Measurements from ENCODE around the gene LAMP1.
A peak's percentile ranks its signal among the peaks of the same experiment; 100 is the strongest.
"Not testable (repeated sequence)": the region's sequence is repeated elsewhere in the genome, so short reads cannot be mapped to it uniquely, and the experiment has no call there.

Gene LAMP1

DNA sequence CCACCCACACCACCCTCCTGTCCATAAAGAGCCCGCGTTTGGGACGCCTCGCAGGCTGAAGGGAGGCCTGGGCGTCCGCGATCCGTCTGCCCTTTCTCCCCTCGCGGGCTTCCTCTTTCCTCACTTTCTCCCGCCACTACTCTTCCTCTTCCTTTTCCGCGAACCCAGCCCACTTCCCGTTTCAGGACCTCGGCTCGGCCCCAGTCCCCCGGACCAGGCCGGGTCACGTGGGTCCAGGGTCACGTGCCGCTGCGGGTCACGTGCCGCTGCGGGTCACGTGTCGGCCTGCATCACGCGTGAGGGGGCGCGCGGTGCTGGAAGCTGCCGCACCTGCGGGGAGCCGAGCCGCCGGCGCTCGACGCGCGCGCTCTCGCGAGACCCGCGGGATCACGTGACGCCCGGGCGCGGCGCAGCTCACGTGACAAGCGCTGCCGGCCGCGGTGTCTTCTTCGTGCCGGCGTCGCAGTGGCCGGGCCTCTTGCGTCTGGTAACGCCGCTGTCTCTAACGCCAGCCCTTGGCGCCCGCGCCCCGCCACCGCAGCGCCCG is at the start of gene LAMP1:
Gene LAMP1 (plus strand): TSS at position 417 of the 547 bp plus-strand sequence. CDS start 196 bp downstream, outside the sequence.
- peak; percentile 98 for DNase-seq (ENCODE audit: low read depth in 2 of 2)

- DNase-seq (ENCODE audit: low read depth in 2 of 2): no peak
Observed at GRCh38 chr13:113252516-113253095, 44.4 kb upstream of the LAMP1 start.

DNA sequence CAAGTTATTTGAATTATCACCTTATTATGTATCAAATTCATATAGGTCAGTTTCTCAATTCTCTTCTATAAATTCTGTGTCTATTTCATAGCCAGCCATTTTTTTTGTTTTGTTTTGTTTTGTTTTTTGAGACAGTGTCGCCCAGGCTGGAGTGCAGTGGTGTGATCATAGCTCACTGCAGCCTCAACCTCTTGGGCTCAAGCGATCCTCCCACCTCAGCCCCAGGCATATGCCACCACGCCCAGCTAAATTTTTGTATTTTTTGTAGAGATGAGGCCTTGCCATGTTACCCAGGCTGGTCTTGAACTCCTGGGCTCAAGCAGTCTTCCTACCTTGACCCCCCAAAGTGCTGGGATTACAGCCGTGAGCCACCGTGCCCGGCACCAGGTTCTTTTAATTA is 39.1 kb upstream of the LAMP1 start:
- not testable (repeated sequence) for DNase-seq (ENCODE audit: low read depth in 2 of 2)

DNA sequence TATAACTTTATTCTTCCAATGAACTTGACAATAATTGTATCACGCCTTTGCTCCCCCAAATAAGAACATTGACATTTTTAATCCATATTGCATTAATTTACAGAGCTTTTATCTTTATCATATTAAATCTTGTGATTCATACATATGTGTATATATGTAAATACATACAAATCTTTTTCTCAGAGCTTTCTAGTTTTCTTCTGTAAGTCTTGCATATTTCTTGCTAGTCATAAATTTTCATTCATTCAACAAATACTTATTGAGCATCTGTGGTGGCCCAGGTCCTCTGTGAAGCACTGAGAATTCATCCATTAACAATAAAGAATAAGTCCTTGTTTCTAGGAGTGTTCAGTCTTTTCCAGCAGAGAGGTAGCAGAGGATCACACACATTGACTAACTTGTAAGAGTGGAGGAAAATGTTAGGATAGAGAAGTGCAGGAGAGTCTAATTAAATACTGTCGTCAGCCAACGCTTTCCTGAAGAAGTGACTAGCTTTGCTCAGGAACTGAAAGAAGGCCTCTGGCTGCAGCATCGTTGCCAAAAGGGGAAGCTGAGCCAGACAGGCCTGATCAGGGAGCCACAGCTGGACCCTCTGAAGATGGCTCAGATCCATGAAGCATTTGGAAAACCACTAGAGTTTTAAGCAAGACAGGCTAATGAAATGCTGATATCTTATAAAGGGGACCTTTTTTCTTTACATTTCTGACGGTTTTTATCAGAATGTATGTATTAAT is 38.6 kb upstream of the LAMP1 start:
- no peak for DNase-seq (ENCODE audit: low read depth in 2 of 2)

- DNase-seq (ENCODE audit: low read depth in 2 of 2): no peak
Observed at GRCh38 chr13:113260996-113261395, 36.0 kb upstream of the LAMP1 start.

DNA sequence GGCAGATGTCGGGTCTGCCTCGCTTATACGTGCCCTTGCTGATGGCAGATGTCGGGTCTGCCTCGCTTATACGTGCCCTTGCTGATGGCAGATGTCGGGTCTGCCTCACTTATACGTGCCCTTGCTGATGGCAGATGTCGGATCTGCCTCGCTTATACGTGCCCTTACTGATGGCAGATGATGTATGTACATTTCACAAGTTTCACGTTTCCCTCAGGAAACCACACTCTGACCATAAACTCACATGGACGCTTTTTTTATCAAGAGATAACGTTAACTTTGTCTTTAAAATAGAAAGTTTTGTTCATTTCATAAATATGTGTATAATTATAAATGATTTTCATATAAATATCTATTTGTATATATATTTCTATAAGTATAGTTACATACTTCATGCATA is 34.0 kb upstream of the LAMP1 start:
- DNase-seq (ENCODE audit: low read depth in 2 of 2): not testable (repeated sequence)

DNA sequence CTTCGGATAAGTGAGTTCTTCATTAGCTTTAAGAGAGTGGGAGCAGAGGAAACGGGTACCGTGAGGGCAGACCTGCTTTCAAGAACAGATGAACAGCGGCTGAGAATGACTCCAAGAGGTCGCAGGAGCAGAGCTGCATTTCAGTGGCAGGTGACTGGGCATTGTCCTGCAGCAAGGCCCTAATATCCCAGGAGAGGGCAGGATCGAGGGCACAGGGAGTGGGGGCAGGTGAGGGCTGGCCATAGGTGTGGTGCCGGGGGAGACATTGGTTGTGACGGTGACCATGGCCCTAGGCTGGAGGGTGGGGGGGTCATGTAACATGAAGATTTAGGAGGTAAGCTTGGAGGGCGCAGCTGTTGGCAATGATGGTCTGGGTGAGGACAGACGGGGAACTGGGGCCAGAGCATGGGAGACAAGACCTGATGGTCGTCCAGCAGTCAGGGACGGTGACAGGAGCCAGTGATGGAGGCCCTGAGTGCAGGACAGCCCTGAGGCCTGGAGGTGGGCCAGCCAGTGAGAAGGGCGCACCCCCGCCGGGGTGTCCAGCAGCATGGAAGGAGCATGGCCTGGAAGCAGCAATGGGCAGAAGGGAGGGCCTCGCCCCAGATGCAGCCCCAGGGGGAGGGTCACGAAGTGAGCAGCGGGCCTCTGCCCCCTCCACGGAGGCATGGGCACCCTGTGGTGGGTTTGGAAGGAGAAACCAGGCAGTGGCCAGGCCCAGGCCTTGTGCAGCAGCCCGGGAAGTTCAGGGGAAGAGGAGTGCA is 29.2 kb upstream of the LAMP1 start:
- no peak for DNase-seq (ENCODE audit: low read depth in 2 of 2)

DNA sequence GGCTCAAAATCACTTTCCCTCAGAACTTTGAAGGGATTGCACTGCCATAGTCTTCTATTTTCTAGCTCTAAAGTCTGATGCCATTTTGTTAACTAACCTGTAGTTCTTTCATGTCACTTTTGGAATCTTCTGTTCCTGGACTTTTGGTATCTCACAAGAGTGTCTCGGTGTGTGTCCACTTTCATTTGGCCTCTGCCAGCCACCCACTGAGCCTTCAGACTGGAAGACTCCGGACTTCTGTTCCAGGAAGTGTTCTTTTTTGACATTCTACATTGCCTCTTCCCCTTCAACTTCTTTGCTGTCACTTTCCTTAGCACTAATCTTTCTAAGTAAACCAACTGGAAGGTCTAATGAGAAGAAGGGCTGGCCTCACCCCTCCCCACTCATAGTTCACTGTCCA is 25.0 kb upstream of the LAMP1 start:
- no peak for DNase-seq (ENCODE audit: low read depth in 2 of 2)

DNA sequence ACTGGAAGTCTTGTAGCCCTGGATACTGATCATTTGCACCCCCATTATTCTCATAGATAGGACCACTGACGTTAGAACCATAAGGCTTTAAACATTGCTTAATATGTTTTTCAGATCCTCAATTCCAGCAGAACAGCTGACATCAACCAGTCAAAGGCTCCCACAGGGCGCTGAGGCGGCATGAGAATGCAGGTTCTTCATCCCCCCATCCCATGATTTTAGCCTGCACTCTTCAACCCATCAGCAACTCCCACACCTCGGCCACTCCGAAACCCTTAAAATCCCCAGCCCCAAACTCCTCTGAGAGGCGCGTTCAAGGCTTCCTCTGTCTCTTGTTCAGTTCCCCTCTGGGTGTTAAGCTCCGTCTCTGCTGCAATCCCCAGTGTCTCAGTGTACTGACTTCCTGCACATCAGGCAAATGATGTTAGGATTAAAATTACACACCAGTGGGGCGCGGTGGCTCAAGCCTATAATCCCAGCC is 24.3 kb upstream of the LAMP1 start:
- no peak for DNase-seq (ENCODE audit: low read depth in 2 of 2)

DNA sequence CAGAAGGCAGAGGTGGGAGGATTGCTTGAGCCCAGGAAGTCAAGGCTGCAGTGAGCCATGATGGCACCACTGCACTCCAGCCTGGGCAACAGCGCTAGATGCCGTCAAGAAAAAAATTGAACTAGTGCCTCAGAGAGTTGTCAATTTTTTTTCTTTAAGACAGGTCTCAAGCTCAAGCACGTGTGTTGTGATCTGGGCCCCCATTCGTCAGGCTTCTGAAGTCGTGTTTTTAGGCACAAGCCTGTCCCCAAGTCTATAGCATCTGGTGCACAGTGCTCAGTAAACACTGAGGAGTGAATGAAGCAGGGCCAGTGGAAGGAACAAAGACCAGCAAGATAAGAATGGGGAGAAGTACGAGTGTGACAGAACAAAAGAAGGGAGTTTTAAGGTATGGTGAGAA is 23.7 kb upstream of the LAMP1 start:
- DNase-seq (ENCODE audit: low read depth in 2 of 2): no peak

DNA sequence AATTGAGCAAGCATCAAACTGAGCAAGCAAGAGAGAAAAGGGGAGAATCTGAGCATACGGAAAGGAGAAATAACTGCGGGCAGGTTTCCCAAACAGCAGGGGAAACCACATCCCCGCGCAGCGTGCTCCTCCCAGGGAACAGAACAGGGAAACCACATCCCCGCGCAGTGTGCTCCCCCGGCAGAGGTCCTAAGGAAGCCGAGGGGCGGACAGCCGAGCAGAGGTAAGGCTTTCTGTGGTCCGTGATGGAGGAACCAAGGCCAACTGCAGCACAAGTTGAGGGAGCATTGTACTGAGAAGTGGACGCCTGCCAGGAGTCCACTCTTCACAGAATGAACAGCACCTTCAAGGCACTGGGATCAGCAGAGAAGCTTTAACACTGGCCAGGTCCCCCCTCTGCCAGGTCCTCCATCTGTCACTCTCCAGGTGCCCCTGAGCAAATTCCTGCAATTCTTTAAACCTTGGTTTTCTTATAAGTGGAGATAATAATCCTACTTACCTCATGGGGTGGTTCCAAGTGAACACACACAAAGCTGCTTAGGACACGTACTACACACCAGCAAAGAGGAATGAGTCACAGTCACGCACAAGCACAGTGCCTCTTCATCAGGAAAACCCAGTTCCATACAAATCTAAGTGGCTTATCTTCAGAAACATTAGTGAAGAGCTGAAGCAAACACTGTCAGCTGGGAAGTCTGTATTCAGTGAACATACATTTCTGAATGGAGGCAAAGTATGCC is 23.0 kb upstream of the LAMP1 start:
- DNase-seq (ENCODE audit: low read depth in 2 of 2): no peak

DNA sequence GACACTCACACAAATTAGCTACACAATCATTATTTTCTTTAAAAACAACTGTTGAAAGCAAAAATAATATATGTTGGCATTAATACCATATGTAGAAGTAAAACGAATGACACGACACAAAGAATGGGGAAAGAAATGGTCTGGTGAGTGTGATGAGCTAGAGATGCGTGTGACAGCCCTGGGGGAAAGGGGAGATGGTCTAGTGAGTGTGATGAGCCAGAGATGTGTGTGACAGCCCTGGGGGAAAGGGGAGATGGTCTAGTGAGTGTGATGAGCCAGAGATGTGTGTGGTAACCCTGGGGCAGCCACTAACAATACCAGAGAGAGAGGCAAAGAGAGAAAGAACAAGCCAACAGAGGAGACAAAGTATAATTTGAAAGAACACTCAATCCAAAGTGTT is 22.3 kb upstream of the LAMP1 start:
- no peak for DNase-seq (ENCODE audit: low read depth in 2 of 2)

GRCh38 chr13:113275387-113275786 is 21.7 kb upstream of the LAMP1 start:
- peak; percentile 12 to 14 for DNase-seq (ENCODE audit: low read depth in 2 of 2)

GRCh38 chr13:113280126-113280525 is 16.9 kb upstream of the LAMP1 start:
- DNase-seq (ENCODE audit: low read depth in 2 of 2): no peak

DNA sequence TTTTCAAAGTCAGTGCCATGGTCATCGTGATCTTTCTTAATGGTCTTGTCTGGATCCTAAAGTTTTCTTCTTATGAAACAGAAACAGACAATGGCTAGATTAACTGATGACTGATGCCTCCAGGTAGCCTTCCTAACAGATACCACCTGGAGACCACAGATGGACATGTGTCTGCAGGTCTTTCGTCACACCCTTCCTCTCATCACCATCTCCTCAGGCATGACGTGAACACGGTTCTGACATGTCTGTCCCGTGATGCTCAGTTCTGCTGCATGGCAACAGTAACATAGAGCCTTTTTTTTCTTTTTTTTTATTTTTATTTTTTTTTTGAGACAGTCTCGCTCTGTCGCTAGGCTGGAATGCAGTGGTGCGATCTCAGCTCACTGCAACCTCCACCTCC is 13.1 kb upstream of the LAMP1 start:
- DNase-seq (ENCODE audit: low read depth in 2 of 2): no peak

GRCh38 chr13:113288880-113289279 is 8.2 kb upstream of the LAMP1 start:
- no peak for DNase-seq (ENCODE audit: low read depth in 2 of 2)

DNA sequence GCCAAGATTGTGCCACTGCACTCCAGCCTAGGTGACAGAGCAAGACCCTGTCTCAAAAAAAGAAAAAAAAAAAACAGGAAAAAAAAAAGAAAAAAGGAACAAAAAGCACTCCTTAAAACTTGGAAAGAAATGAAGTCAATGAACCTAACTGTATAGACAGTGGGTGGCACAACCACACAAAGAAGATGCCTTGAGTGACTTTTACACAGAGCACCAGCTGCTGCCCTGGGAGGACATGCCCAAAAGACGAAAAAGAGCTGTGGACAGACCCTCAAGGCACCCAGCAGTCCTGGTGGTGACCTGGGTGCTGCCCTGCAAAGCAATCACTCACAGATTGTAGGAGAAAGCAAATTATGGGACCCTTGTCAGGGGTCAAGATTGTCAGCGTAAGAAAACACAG is 5.9 kb upstream of the LAMP1 start:
- no peak for DNase-seq (ENCODE audit: low read depth in 2 of 2)

DNA sequence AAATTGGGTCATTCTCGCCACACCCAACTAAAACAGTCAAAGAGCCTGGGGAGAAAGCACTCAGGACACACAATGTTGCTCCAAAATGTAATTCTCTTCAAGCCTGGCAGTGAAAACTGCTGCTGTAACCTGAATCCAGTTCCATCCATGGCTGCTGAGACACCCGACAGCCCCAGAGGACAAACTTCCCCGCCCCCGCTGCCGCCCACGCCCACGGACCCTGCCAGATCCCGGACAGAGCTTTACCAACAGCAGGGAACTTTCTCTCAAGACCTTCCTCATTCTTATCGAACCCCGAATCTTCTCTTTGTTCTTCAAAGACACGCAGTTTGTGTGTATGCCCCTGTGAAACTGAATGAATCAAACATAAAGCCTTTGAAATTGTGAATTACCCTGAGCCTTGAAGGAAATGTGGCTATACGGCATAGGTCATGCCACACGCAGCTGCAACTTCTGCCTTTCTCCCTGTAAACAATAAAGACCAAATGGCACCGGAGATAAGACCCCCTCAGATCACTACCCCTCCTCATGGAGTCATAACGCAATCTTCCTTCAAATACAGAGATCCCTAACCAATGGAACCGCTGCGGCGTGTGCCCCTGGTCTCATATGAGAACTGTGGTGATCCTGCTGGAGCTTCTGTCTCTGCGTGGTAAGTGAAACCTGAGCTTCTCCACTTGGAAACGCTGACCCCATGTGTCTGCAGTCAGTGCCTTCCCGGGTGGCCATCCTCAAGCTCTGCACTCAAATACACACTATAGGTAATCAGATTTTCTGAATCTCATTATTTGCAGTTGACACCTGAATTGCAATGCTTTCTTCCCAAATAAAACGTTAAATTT is 4.8 kb upstream of the LAMP1 start:
- DNase-seq (ENCODE audit: low read depth in 2 of 2): no peak

- DNase-seq (ENCODE audit: low read depth in 2 of 2): no peak
Observed at GRCh38 chr13:113293686-113294085, 3.4 kb upstream of the LAMP1 start.

GRCh38 chr13:113295776-113296175 is 1.3 kb upstream of the LAMP1 start:
- DNase-seq (ENCODE audit: low read depth in 2 of 2): no peak

Measured in fibroblast of skin of left biceps (primary cell).